GM21529 (cell line): ENCODE data around the gene PNPO.
A peak's percentile ranks its signal among the peaks of the same experiment; 100 is the strongest.

Experiments used
- ATAC-seq: cut with Tn5 transposase; IDR thresholded peaks from one replicate; pipeline ENCODE4 v1.9.1; 2021; ENCODE audit not compliant: unreplicated experiment

Gene PNPO

DNA sequence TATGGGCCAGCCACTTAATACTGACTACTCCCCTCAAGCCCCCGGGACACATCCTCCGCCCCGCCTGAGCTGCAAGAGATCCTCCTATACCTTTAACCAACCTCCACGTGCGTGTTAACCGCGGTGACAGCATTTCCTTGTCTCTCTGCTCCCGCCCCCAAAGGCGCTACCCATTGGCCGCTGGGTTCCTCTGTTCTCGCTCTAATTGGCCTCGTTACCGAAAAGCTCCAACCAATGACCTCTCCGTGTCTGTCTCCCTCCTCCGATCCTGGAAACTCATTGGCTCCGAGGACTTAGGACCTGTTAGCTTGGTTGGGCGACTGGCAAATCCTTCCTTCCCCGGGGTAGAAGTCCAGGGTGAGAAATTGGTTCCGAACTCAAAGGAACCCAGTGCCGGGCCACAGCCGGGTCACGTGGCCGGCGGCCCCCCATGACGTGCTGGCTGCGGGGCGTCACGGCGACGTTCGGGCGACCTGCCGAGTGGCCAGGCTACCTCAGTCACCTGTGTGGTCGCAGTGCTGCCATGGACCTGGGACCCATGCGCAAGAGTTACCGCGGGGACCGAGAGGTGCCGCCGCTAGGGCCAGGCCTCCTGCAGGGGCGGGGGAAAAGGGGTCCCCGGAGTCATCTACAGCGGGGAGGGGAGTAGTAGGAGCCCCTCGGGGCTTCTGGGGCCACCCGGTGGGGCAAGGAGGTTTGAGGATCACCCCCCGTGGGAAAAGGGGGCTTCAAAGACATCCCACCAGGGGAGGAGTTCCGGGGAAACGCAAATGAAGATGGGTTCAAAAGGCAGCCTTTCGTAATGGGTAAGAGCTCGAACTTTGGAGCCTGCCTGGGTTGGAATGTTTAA, at the start of gene PNPO:
Gene PNPO, plus strand, starts transcription at position 326 of the 850 bp plus-strand sequence. Its CDS starts 105 bp downstream, at position 431.
- peak; percentile 94 for ATAC-seq

DNA sequence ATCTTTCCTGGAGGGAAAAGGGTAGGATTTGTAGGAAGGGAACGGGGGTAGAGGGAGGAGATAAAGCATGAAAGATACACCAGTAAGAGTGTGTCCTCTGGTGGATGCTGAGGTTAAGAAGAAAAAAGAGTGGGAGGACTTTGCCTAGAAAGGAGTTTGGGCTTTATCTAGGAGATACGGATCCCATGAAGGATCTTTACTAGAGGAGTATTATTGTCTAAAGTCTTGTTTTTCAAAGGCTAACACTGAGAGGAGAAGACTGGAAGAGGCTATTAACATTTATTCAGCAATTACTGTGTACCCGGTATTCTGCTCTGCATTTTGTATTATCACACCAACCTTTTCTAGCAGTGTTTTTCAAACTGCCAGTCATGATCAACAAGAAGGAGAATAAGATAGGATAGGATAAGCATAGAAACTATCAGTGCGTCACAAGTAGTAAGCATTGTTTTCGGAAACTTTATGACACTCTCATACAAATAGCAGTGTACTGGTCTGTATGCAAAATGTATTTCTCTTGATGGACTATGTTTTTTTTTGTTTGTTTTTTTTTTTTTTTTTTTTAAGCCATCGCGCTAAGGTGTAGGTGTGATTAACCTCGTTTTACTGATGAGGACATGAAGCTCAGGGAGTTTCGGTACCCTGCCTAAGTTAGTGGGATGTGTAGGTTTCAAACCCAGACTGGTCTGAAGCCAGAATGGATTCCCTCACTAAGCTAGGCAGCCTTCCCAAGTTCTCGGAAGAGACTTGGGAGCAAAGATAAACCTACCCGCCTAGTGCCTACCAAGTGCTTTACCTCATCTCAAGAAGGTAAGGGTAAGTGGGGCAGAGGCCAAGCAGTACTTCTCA, 46.6 kb upstream of the PNPO start:
- ATAC-seq = no peak

DNA sequence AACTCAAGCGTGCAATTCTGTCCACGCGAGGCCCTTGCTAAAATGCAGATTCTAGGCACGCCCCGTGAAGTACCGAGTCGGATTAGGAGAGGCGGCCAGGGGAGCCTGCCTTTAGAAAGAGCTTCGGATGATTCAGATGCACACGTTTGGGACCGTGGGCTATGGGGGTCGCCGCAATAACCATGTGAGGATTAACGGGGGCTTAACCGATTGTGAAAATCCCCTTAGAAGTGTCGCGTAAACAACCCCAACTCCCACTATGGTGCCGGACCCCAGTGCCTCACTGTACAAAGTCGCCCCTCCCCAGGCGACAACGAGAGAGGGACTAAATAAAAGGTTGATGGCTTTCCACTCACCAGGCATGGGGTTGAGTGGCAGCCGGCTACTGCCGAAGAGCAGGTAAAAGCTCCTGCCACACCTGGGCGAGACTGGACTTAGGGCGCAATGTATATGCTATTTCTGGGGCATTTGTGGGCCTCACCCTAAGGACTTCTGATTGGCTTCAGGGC, 46.0 kb upstream of the PNPO start:
- ATAC-seq = no peak

DNA sequence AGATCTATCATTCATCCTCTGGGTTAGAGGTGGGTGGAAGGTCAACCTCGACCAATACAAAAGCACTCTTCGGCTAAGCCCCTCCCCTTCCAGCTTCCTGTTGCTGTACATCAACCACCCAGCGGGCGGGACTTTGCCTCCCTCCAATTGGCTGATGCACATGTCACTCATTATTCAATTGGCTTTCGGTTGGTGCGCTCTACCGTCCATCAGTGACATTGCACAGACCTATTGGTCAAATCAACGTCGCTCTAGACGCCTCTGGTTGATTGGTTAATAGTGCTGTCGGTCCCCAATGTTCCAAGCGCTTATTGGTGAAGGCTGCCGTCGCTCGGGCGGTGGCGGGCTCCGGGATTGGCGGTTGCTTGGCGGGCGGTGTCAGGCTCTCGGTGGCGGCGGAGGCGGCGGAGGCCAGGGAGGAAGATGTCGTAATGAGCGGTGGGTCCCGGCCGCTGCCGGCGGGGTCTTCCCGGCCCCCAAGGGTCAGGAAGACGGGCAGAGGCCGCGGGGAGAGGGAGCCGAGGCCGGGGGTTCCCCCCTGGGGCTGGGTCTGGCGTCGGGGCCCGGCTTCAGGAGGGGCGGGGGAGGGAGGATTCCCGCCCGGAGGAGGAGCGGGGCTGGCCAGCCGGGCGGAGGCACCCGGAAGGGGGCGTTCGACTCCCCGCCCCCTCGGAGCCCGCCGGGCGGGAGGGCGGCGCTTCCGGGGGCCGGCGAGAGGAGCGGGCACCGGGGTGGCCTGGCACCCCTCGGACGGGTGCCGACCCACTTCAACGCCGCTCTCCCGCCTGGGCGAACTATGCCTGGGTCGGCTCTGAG, 45.3 kb upstream of the PNPO start, which contains the start of gene SP2:
Gene SP2, plus strand, starts transcription at position 381 of the 816 bp plus-strand sequence. Its CDS starts 51 bp downstream, at position 432.
- peak; percentile 90 for ATAC-seq

DNA sequence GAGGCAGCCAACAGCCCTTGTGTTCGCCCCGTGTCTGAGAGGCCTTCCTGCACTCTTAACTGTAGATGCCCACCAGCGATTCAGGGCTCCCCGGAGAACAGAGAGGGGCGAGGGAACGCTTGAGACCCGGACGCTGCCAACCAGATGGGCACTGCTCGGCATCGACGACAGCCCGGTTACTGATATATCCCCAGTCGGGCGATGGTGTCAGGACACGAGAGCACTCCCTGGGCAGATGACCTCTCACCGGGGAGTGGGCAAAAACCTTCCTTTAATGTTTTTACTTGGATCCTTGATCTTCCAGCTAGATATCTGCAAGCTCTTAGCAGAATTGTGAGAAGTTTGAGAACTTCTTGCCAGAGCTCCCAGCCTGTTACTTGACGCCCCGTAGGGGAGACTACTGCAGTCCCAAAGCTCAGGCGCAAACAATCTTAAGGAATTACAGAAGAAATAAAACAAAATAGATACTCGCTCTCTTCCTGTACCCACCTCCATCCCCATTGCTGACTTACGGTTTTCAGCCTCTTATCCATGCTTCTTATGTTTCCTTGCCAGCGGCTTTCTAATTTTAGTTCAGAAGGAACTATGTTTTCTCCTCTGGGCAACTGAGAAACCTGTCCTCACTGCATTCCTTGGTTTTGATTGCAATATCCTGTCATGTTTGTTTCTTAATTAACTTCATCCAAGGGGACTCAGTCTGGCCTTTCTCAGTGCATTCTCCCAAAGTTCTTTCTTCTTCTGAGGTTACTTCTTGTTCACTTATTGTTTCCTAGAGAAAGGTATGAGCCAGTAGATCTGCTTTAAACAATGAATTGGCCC, 44.5 kb upstream of the PNPO start:
- no peak for ATAC-seq

DNA sequence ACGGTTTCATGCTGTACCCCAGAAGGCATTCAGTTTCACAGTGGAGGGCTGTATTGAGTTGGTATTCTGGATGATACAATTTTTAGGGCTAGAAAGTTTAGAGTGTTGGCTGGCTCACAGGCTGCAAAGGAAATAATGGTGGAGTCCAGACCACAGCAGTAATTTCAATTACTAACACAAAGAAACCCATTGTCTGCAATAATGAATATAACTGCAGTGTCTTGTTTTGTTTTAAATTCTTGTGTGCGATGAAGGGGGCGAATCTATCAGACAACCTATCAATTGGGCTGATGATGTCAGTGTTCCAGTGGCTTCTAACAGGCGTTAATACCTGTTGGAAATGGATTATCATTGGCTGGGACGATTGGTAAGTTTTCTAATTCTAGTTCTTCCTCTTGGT, 43.8 kb upstream of the PNPO start:
- no peak for ATAC-seq

DNA sequence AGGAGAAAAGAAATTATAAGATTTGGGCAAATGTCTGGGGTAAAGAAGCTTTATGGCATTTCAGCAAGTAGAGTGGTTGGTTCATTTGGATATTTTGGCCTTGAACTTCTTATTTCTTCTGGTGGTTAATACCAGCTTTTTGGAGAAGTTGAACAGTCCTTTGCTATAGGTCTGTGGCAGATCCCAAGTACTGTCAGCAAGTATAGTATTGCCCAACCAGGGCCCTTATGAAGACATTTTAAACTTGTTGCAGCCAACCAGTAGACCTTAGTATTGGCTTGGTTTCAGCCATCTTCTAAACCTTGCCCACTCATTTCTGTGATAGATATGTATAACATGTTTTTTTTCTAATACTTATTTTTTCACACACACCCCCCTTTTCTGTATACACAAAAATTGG, 43.1 kb upstream of the PNPO start:
- ATAC-seq = no peak

DNA sequence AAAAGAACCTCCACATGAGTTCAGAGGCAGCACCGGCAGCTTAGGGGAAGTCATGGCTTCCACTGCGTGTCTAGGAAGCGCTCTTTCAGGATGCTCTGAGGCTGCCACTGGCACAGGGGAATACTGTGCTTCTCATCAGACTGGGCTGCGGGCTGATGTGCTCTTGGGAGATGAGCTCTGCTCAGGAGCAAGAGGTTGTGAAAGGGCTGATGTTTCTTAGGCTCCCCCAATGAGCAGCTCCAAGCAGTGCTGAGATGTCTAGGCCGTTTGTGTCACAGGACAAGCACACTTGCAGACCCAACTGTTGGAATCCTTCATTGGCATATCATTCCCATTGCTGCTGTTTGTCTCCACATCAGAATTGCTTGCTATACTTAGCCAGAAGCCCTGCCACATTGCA, 41.7 kb upstream of the PNPO start:
- no peak for ATAC-seq

DNA sequence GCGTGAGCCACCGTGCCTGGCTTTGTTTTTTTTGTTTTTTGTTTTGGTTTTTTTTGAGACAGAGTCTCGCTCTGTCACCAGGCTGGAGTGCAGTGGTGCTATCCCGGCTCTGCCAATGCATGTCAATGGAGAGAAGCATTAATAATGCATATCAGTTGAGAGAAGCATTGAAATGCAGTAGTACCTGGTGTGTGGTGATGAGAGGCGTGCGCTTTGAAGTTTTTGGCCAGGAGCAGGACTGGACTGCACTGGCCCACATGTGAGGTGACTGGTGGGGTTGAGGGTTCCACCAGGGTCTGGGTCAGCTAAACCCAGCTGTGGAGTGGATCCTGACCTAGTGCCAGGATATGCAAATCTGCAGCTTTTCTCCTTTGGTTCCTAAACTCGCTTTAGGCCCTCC, 39.9 kb upstream of the PNPO start:
- ATAC-seq = no peak

DNA sequence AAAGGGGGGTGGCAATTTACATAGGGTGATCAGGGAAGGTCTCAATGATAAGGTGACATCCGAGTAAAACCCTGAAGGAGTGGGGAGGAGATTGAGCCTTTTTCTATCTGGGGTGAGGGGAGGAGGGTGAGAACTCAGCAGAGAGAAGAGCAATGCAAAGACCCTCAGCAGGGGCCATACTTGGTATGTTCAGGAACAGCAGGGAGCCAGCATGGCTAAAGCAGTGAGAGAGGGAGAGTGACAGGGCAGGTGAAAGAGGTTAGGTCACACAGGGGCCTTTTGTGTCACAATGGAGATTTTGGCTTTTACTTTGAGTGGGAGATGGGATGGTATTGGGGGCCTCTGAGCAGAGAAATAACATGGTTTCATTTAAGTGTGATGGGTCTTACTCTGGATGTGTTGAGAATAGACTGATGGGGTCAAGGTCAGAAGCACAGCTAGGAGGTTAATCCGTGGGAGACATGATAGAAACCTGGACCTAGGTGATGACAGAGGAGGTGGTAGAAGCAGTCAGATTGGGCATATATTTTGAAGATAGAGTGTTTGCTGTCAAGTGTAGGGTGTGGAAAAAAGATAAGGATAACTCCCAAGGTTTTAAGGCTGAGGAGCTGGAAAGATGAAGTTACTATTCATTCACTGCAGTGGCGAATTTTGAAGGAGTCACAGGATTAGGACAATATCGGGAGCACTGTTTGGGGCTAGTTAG, 39.2 kb upstream of the PNPO start:
- no peak for ATAC-seq

DNA sequence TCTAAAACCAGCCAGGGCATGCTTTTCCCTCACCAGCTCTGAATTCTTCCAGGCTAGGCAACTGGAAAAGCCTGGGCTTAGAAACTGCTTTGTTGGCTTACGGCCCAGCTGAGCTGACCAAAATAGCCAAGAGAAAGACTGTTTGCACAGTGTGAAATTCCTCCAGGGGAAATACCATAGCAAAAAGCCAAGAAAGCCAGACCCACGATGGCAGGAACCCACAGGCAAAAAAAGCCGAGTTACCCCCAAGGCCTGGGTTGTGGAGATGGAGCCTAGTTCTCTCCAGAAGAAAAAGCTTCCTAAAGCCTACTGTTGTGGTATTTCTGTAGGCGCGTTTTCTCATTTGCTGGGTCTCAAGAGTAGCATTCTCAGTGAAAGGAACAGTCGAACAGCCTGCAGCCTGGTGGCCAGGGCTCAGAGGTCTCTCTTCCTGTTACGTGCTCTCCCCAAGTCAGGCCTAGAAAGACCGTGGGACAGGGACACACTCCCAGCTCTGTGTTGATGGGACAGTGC, 36.1 kb upstream of the PNPO start:
- ATAC-seq = no peak

DNA sequence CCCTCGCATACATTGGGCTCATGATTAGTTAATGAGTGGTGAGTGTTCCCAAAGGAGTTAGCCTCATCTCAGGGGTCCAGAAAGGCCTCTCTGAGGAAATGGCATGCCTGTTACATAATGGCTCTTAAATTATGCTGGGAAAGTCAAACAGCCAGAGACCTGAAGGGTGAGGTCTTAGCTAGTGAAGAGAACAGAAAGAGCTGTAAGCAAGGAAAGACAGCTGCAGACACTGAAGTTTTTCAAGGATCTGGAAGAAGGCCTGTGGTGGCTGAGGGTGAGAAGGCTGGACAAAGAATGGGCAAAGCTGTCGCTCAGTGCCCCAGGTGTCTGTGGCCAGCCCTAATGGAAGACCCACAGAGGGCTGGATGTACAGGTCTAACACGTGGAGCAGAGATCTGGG, 34.9 kb upstream of the PNPO start:
- ATAC-seq = no peak

DNA sequence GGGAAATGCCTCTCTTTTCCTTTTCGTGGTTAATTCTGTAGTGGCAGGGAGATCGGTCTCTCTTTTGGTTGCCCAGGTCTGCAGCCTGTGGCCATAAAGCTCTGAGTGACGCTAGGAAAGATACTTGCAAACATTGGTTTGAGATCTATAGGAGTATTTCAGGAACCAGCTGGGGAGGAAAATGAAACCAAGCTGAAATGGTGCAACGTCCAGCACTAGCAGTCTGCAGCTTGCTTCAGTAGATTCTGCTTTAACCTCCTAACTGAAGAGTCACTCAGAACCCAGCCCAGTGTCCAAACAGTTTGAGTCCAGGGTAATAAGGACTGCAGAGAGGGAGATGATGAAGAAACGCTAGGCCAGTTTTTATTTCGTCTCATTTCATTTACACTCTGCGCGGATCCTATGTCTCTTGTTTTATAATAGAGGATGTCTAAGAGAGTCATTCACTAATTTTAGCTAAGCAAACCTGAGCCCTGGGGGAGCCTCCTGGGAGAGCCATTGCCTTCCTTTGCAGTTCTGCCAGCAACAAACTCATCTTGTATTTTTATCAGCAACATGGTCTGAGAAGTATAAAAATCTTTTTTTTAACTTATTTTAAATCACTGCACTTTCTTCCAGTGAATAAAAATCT, 33.3 kb upstream of the PNPO start:
- ATAC-seq = no peak

DNA sequence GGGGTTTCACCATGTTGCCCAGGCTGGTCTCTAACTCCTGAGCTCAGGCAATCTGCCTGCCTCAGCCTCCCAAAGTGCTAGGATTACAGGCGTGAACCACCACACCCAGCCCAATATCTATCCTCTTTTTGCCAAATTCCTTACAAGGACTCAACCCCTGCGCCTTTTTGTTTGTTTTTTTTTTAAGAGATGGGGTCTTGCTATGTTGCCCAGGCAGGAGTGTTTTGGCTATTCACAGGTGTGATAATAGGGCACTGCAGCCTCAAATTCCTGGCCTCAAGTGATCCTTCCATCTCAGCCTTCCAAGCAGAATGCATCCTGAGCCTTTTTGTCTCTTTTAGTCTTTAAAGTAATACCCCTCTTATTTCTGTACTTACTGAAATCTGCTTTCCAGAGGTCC, 28.3 kb upstream of the PNPO start:
- no peak for ATAC-seq

DNA sequence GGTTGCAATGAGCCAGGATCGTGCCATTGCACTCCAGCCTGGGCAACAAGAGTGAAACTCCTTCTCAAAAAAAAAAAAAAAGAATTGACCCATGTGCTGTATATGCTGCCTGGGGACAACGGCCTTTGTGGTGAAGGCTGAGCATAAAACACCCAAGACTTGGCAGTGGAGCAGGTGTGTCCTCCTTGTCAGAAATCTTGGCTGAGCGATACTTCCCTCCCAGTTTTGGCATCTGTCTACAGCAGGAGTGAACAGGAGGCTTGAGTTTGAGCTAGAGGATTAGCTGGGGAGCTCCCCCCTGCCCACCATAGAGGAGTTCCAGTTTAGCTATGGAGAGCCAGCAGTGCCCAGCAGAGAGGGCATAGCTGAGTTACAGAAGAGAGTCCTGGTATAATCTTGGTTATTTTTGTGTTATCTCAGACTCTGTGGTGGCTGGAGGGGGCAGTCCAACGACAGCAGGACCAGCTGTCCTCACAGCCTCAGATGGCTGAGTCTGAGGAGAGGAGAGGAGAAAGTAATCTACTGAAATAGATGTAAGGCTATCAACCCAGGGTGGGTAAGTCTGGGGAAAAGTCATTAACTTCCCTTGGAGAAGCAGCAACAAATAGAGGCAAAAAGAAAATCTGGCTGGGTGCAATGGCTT, 26.9 kb upstream of the PNPO start:
- ATAC-seq = no peak

DNA sequence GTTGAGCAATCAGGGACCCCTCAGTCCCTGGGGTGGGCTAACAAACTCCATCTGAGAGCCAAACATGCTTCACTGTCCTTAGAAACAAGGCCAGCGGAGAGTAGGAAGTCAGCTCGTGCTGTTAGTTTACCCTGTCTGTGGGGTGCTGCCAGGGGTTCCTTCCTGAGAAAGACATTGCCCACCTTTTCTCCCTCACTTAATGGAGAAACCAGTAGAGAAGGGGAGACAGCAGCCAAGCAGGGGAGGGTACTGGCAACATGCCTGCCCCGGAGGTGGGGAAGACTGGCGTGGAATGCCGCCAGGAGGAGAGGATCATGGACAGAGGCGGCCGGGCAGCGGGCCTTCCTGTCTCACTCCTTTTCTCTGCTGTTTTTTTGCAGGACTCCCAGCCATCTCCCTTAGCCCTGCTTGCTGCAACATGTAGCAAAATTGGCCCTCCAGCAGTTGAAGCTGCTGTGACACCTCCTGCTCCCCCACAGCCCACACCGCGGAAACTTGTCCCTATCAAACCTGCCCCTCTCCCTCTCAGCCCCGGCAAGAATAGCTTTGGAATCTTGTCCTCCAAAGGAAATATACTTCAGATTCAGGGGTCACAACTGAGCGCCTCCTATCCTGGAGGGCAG, 25.5 kb upstream of the PNPO start:
- ATAC-seq = no peak

DNA sequence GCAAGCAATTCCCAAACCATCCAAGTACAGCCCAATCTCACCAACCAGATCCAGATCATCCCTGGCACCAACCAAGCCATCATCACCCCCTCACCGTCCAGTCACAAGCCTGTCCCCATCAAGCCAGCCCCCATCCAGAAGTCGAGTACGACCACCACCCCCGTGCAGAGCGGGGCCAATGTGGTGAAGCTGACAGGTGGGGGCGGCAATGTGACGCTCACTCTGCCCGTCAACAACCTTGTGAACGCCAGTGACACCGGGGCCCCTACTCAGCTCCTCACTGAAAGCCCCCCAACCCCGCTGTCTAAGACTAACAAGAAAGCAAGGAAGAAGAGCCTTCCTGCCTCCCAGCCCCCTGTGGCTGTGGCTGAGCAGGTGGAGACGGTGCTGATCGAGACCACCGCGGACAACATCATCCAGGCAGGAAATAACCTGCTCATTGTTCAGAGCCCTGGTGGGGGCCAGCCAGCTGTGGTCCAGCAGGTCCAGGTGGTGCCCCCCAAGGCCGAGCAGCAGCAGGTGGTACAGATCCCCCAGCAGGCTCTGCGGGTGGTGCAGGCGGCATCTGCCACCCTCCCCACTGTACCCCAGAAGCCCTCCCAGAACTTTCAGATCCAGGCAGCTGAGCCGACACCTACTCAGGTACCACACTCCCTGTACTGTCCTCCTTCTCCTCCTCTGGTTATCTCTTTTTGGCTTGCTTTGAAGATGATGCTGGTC, 24.7 kb upstream of the PNPO start:
- ATAC-seq = no peak
